H9 (cell line): Measurements from ENCODE around the gene SEL1L2. TPM values are rescaled to one million over a fixed set of nuclear protein-coding genes. Genes with fewer than 3 reads are reported as not detected.

Experiments used
- DNase-seq: peaks from one replicate; pipeline ENCODE4 v3.0.0-alpha.2; 2017
- H2AFZ ChIP-seq: one replicate; pipeline ENCODE4 v1.6.1; 2013; ENCODE audit warnings: mild to moderate bottlenecking, low read length, control low read depth, moderate library complexity
- H2AK5ac ChIP-seq: 2 replicates; pipeline ENCODE4 v1.6.1; 2013; ENCODE audit warnings: low read length, control low read depth, mixed read lengths; ENCODE audit not compliant: insufficient read length
- H2BK120ac ChIP-seq: one replicate; pipeline ENCODE4 v1.6.1; 2013; ENCODE audit warnings: low read depth, mild to moderate bottlenecking, low read length, control low read depth, inconsistent platforms; ENCODE audit not compliant: poor library complexity, severe bottlenecking
- H2BK12ac ChIP-seq: 2 replicates; pipeline ENCODE4 v1.6.1; 2013; ENCODE audit warnings: low read length, control low read depth, mixed read lengths, low read depth; ENCODE audit not compliant: insufficient read length
- H2BK15ac ChIP-seq: 2 replicates; pipeline ENCODE4 v1.6.1; 2013; ENCODE audit warnings: low read depth, low read length, control low read depth
- H2BK20ac ChIP-seq: one replicate; pipeline ENCODE4 v1.6.1; 2013; ENCODE audit warnings: low read depth, mild to moderate bottlenecking, low read length, control low read depth, inconsistent platforms; ENCODE audit not compliant: poor library complexity, severe bottlenecking
- H2BK5ac ChIP-seq: 2 replicates; pipeline ENCODE4 v1.6.1; 2013; ENCODE audit warnings: low read length, control low read depth, mixed read lengths; ENCODE audit not compliant: insufficient read length
- H3K14ac ChIP-seq: 2 replicates; pipeline ENCODE4 v1.6.1; 2013; ENCODE audit warnings: low read length, control low read depth; ENCODE audit not compliant: insufficient read depth
- H3K18ac ChIP-seq: 2 replicates; pipeline ENCODE4 v1.6.1; 2013; ENCODE audit warnings: low read depth, mild to moderate bottlenecking, mixed read lengths, low read length, control low read depth; ENCODE audit not compliant: insufficient read length
- H3K23ac ChIP-seq: 2 replicates; pipeline ENCODE4 v1.6.1; 2013; ENCODE audit warnings: low read length, control low read depth, mixed read lengths, low read depth; ENCODE audit not compliant: insufficient read length
- H3K23me2 ChIP-seq: 2 replicates; pipeline ENCODE4 v1.6.1; 2013; ENCODE audit warnings: low read depth, mild to moderate bottlenecking, mixed read lengths, low read length, control low read depth; ENCODE audit not compliant: insufficient read length, poor library complexity, severe bottlenecking
- H3K27ac ChIP-seq: 2 replicates; pipeline ENCODE4 v1.5.1; 2013; ENCODE audit warnings: low read length, control low read depth, mixed read lengths, low read depth; ENCODE audit not compliant: insufficient read length
- H3K27me3 ChIP-seq: 2 replicates; pipeline ENCODE4 v1.6.1; 2013; ENCODE audit warnings: low read length, control low read depth, inconsistent platforms; ENCODE audit not compliant: insufficient read depth
- H3K4ac ChIP-seq: 2 replicates; pipeline ENCODE4 v1.6.1; 2013; ENCODE audit warnings: low read depth, mild to moderate bottlenecking, control low read depth, inconsistent platforms, low read length, moderate library complexity
- H3K4me1 ChIP-seq: 2 replicates; pipeline ENCODE4 v1.6.1; 2013; ENCODE audit warnings: low read length, control low read depth, inconsistent platforms; ENCODE audit not compliant: insufficient read depth
- H3K4me2 ChIP-seq: 2 replicates; pipeline ENCODE4 v1.6.1; 2013; ENCODE audit warnings: low read length, control low read depth, mixed read lengths; ENCODE audit not compliant: insufficient read length, insufficient read depth
- H3K56ac ChIP-seq: 2 replicates; pipeline ENCODE4 v1.6.1; 2013; ENCODE audit warnings: low read depth, mild to moderate bottlenecking, mixed read lengths, low read length, control low read depth; ENCODE audit not compliant: insufficient read length
- H3K79me1 ChIP-seq: 2 replicates; pipeline ENCODE4 v1.6.1; 2013; ENCODE audit warnings: low read depth, mild to moderate bottlenecking, moderate library complexity, low read length, control low read depth, inconsistent platforms; ENCODE audit not compliant: insufficient read depth, poor library complexity, severe bottlenecking
- H3K79me2 ChIP-seq: 2 replicates; pipeline ENCODE4 v1.6.1; 2013; ENCODE audit warnings: low read length, control low read depth, inconsistent platforms; ENCODE audit not compliant: insufficient read depth
- H3K9ac ChIP-seq: 2 replicates; pipeline ENCODE4 v1.6.1; 2013; ENCODE audit warnings: low read length, control low read depth, mixed read lengths; ENCODE audit not compliant: insufficient read length; ENCODE audit errors: extremely low read depth
- H3K9me3 ChIP-seq: one replicate; pipeline ENCODE4 v1.6.1; 2013; ENCODE audit warnings: low read depth, low read length, inconsistent platforms; ENCODE audit not compliant: control insufficient read depth
- H3T11ph ChIP-seq: one replicate; pipeline ENCODE4 v1.6.1; 2013; ENCODE audit warnings: mild to moderate bottlenecking, low read length, control low read depth, inconsistent platforms
- H4K20me1 ChIP-seq: one replicate; pipeline ENCODE4 v1.6.1; 2013; ENCODE audit not compliant: control insufficient read depth, insufficient read length, insufficient read depth
- H4K5ac ChIP-seq: 2 replicates; pipeline ENCODE4 v1.6.1; 2013; ENCODE audit warnings: low read depth, mild to moderate bottlenecking, mixed read lengths, low read length, control low read depth; ENCODE audit not compliant: insufficient read length
- H4K8ac ChIP-seq: replicated peaks from 2 replicates; pipeline ENCODE4 v1.6.1; 2013; ENCODE audit warnings: low read length, control low read depth, mixed read lengths, low read depth; ENCODE audit not compliant: insufficient read length
- H4K91ac ChIP-seq: 2 replicates; pipeline ENCODE4 v1.6.1; 2013; ENCODE audit warnings: low read depth, mild to moderate bottlenecking, moderate library complexity, mixed read lengths, low read length, control low read depth; ENCODE audit not compliant: insufficient read length
- H3K27ac Mint-ChIP-seq, 3 experiments: 2 replicates in 2 of 3; 3 replicates in 1 of 3; pipeline ENCODE4 v1.8.0; 2020 to 2021; ENCODE audit warnings: mixed read lengths in 3 of 3, mild to moderate bottlenecking in 1 of 3, moderate library complexity in 1 of 3
- H3K27me3 Mint-ChIP-seq: 2 replicates; pipeline ENCODE4 v1.8.0; 2021; ENCODE audit warnings: low read depth, mild to moderate bottlenecking, moderate library complexity, mixed read lengths
- H3K36me3 Mint-ChIP-seq, 3 experiments: 2 replicates in 2 of 3; 3 replicates in 1 of 3; pipeline ENCODE4 v1.8.0; 2020 to 2021; ENCODE audit warnings: low read depth in 3 of 3, mixed read lengths in 3 of 3; ENCODE audit not compliant: insufficient read depth in 1 of 3
- H3K4me1 Mint-ChIP-seq, 2 experiments: 2 replicates each; pipeline ENCODE4 v1.8.0; 2020; ENCODE audit warnings: mixed read lengths in 2 of 2
- H3K4me3 Mint-ChIP-seq, 2 experiments: 2 replicates in 1 of 2; 3 replicates in 1 of 2; pipeline ENCODE4 v1.8.0; 2020 to 2021; ENCODE audit warnings: mild to moderate bottlenecking in 2 of 2, mixed read lengths in 2 of 2, moderate library complexity in 1 of 2
- H3K9me3 Mint-ChIP-seq, 2 experiments: 2 replicates in 1 of 2; 3 replicates in 1 of 2; pipeline ENCODE4 v1.8.0; 2020; ENCODE audit warnings: mild to moderate bottlenecking in 2 of 2, mixed read lengths in 2 of 2, moderate library complexity in 1 of 2
- CTCF ChIP-seq: fragments of 200-600 bp; sonication (generic); conservative IDR thresholded peaks from 3 replicates; pipeline ENCODE4 v1.8.0; 2021; ENCODE audit warnings: antibody characterized with exemption, mild to moderate bottlenecking
- WGBS: extraction: QIAGEN DNeasy Blood & Tissue Kit; methylation state at CpG from one replicate; pipeline ENCODE4 v1.1.7; 2013; ENCODE audit warnings: missing lambda C conversion rate, low lambda C conversion rate, mixed read lengths; ENCODE audit not compliant: insufficient read length; ENCODE audit errors: extremely low coverage; 5-methylcytosine and 5-hydroxymethylcytosine counted together
- total RNA-seq: library from RNA; stranded (reverse); gene quantifications from 2 replicates; pipeline ENCODE4 v1.2.1, GENCODE V29; 2021

The SEL1L2 gene
- total RNA-seq, 1 experiment from 2014 or later = not detected

- no peak overlapping the region for H2BK15ac ChIP-seq
- no peak overlapping the region for H3K4ac ChIP-seq
- TF ChIP-seq CTCF = no peak
- Mint-ChIP-seq H3K27me3 (no peaks in the 10 kb centered on the region), H3K27ac (no peak overlapping the region), H3K9me3 (no peaks in the 10 kb centered on the region; a peak in 1 of 5 replicates), H3K36me3 (no peaks in the 10 kb centered on the region; a peak in 2 of 7 replicates), H3K4me1 (peaks cover 2% of the 10 kb centered on the region in 2 experiments; a peak in 2 of 4 replicates), H3K4me3 (no peak overlapping the region)
- H4K8ac ChIP-seq = no peak overlapping the region
- no peak overlapping the region for H3T11ph ChIP-seq
- H3K79me2 ChIP-seq = no peaks in the 10 kb centered on the region
- no peak overlapping the region for H2AFZ ChIP-seq
- H3K23me2 ChIP-seq = no peaks in the 10 kb centered on the region
- no peak overlapping the region for H3K27ac ChIP-seq
- no peak overlapping the region for H3K56ac ChIP-seq
- H2BK12ac ChIP-seq = no peak overlapping the region
- no peaks in the 10 kb centered on the region for H3K27me3 ChIP-seq
- no peak overlapping the region for H2AK5ac ChIP-seq
- H3K4me1 ChIP-seq = no peaks in the 10 kb centered on the region
- no peak for DNase-seq
- H2BK5ac ChIP-seq = no peak overlapping the region
- H4K5ac ChIP-seq = no peak overlapping the region
- no peak overlapping the region for H2BK20ac ChIP-seq
- H2BK120ac ChIP-seq = no peak overlapping the region
- H4K91ac ChIP-seq = no peak overlapping the region
- WGBS = no CpG with 5 or more reads among the region's 2 CpGs
- H3K14ac ChIP-seq = no peak overlapping the region
- H3K18ac ChIP-seq = no peak overlapping the region
- H3K4me2 ChIP-seq = no peak overlapping the region
- H3K23ac ChIP-seq = no peak overlapping the region
- no peaks in the 10 kb centered on the region for H3K9me3 ChIP-seq
- no peaks in the 10 kb centered on the region for H4K20me1 ChIP-seq
- no peak overlapping the region for H3K9ac ChIP-seq
- no peaks in the 10 kb centered on the region for H3K79me1 ChIP-seq
Measured at GRCh38 chr20:14009208-14009607, 18.8 kb upstream of the SEL1L2 start.
